Left ventricle myocardium inferior (tissue), 1 donor: Measurements from ENCODE around the gene ACSM2B. TPM values are rescaled to one million over a fixed set of nuclear protein-coding genes. Genes with fewer than 3 reads are reported as not detected.
"Not testable (repeated sequence)": the region's sequence is repeated elsewhere in the genome, so short reads cannot be mapped to it uniquely, and the experiment has no call there.

ENCODE experiments used
- DNase-seq: peaks from one replicate; pipeline ENCODE4 v3.0.0-alpha.2; 2020
- H3K27ac ChIP-seq: fragments of 200-600 bp; replicated peaks from 2 replicates; pipeline ENCODE4 v1.8.0; 2021
- H3K27me3 ChIP-seq: fragments of 200-600 bp; 2 replicates; pipeline ENCODE4 v1.8.0; 2021; ENCODE audit warnings: low read depth
- H3K36me3 ChIP-seq: fragments of 200-600 bp; 2 replicates; pipeline ENCODE4 v1.8.0; 2021
- H3K4me1 ChIP-seq: fragments of 200-600 bp; 2 replicates; pipeline ENCODE4 v1.8.0; 2021
- H3K4me3 ChIP-seq: fragments of 200-600 bp; 2 replicates; pipeline ENCODE4 v1.8.0; 2021; ENCODE audit warnings: mild to moderate bottlenecking, moderate library complexity
- H3K9me3 ChIP-seq: fragments of 200-600 bp; replicated peaks from 2 replicates; pipeline ENCODE4 v1.8.0; 2021
- intact Hi-C: fragments of 100-400 bp; cut with micrococcal nuclease; formaldehyde crosslinking; loops from one replicate; pipeline ENCODE4 v1.11.0; 2022
- total RNA-seq: library from RNA; stranded (reverse); fragmentation: NEBNext Ultra II Directional; extraction: Animal tissue kit (Norgen Biotek cat#: 25700); gene quantifications from one replicate; pipeline ENCODE4 v1.2.1, GENCODE V29; 2021
- TF ChIP-seq, protein P1 (sequence below): fragments of 200-600 bp; IDR thresholded peaks from 2 replicates; pipeline ENCODE4 v1.8.0; 2021; ENCODE audit warnings: antibody characterized with exemption, mild to moderate bottlenecking, borderline replicate concordance
- donor health status: DM: no; HTN: yes; CAD: no; lungs with severe emphysema.

ACSM2B gene
- total RNA-seq, 1 donor from 2014 or later: not detected

- H3K36me3 ChIP-seq: no peaks in the 10 kb centered on the region
- TF ChIP-seq, protein P1, sequence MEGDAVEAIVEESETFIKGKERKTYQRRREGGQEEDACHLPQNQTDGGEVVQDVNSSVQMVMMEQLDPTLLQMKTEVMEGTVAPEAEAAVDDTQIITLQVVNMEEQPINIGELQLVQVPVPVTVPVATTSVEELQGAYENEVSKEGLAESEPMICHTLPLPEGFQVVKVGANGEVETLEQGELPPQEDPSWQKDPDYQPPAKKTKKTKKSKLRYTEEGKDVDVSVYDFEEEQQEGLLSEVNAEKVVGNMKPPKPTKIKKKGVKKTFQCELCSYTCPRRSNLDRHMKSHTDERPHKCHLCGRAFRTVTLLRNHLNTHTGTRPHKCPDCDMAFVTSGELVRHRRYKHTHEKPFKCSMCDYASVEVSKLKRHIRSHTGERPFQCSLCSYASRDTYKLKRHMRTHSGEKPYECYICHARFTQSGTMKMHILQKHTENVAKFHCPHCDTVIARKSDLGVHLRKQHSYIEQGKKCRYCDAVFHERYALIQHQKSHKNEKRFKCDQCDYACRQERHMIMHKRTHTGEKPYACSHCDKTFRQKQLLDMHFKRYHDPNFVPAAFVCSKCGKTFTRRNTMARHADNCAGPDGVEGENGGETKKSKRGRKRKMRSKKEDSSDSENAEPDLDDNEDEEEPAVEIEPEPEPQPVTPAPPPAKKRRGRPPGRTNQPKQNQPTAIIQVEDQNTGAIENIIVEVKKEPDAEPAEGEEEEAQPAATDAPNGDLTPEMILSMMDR: no peak
- H3K4me3 ChIP-seq: no peak overlapping the region
- no peaks in the 10 kb centered on the region for H3K27me3 ChIP-seq
- H3K27ac ChIP-seq: no peak overlapping the region
- no peak for DNase-seq
- H3K4me1 ChIP-seq: peaks cover 11% of the 10 kb centered on the region
- intact Hi-C loops: no loop called here
- no peaks in the 10 kb centered on the region for H3K9me3 ChIP-seq
Measured at GRCh38 chr16:20517149-20517548, 59.0 kb downstream of the ACSM2B start.

- Histone ChIP-seq H3K36me3 (no peaks in the 10 kb centered on the region), H3K27ac (no peak overlapping the region), H3K4me1 (peaks cover 11% of the 10 kb centered on the region), H3K9me3 (no peaks in the 10 kb centered on the region), H3K4me3 (no peak overlapping the region), H3K27me3 (no peaks in the 10 kb centered on the region)
- intact Hi-C loops: no loop called here
- no peak for DNase-seq
- TF ChIP-seq, protein P1: no peak
Measured at GRCh38 chr16:20515688-20516090, 60.5 kb downstream of the ACSM2B start.

GRCh38 chr16:20510323-20510722, 65.8 kb downstream of the ACSM2B start:
- Histone ChIP-seq H3K4me1 (peaks cover 9% of the 10 kb centered on the region), H3K9me3 (peaks cover 26% of the 10 kb centered on the region), H3K4me3 (no peak overlapping the region), H3K36me3 (no peaks in the 10 kb centered on the region), H3K27ac (no peak overlapping the region), H3K27me3 (no peaks in the 10 kb centered on the region)
- TF ChIP-seq, protein P1: no peak
- intact Hi-C loops: no loop called here
- DNase-seq: no peak

- H3K27me3 ChIP-seq: no peaks in the 10 kb centered on the region
- TF ChIP-seq, protein P1: no peak
- DNase-seq: no peak
- peaks cover 7% of the 10 kb centered on the region for H3K4me1 ChIP-seq
- no peaks in the 10 kb centered on the region for H3K36me3 ChIP-seq
- no peak overlapping the region for H3K4me3 ChIP-seq
- intact Hi-C loops: no loop called here
- peaks cover 26% of the 10 kb centered on the region for H3K9me3 ChIP-seq
- no peak overlapping the region for H3K27ac ChIP-seq
Measured at GRCh38 chr16:20507280-20507679, 68.9 kb downstream of the ACSM2B start.

- no peak overlapping the region for H3K4me3 ChIP-seq
- TF ChIP-seq, protein P1: no peak
- DNase-seq: no peak
- no peaks in the 10 kb centered on the region for H3K36me3 ChIP-seq
- no peaks in the 10 kb centered on the region for H3K4me1 ChIP-seq
- intact Hi-C loops: no loop called here
- no peaks in the 10 kb centered on the region for H3K27me3 ChIP-seq
- no peak overlapping the region for H3K27ac ChIP-seq
- peaks cover 26% of the 10 kb centered on the region for H3K9me3 ChIP-seq
Measured at GRCh38 chr16:20504418-20504817, 71.7 kb downstream of the ACSM2B start.

DNA sequence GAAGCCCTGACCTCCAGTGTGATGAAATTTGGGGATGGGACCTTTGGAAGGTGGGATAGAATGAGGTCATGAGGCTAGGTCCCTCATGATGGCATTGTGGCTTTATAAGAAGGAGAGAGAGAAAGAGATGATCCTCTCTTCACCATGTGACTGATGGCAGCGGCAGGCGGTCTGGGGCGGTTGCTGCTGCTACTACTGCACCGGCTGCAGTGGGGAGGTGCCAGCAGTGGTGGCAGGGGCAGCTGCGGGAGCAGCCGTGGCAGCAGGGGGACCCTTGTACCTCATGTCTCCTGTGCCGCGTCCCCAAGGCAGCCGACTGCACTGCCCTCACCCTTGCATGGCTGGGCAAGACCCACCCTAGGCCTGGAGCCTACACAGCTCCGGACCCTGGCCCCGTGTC, 84.7 kb downstream of the ACSM2B start:
- H3K4me3 ChIP-seq, H3K27me3 ChIP-seq, H3K4me1 ChIP-seq, DNase-seq, intact Hi-C loops, H3K9me3 ChIP-seq, H3K36me3 ChIP-seq, H3K27ac ChIP-seq: not testable (repeated sequence)

DNA sequence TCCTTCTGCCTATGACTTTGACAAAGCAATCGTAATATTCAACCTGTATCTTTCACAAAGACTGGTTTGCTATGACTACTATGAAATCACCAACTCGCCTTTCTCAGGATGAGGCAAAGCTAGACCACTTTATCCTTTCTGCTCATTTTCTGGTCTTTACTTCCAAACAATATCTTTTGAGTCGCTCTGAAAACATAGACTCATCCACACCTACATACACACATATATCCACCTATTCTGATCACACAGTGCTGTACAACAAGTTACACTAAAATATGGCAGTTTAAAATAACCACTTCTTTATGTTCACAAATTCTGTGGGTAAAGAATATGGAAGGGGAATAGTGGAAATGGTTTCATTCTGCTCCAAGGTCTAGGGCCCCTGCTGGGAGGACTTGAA, 85.2 kb downstream of the ACSM2B start:
- H3K4me3 ChIP-seq, H3K4me1 ChIP-seq, intact Hi-C loops, H3K27me3 ChIP-seq, H3K27ac ChIP-seq, DNase-seq, H3K36me3 ChIP-seq, H3K9me3 ChIP-seq: not testable (repeated sequence)
